Measurements from ENCODE around the gene FNBP1. TPM values are rescaled to one million over a fixed set of nuclear protein-coding genes. Genes with fewer than 3 reads are reported as not detected.
A peak's percentile ranks its signal among the peaks of the same experiment; 100 is the strongest.

The FNBP1 gene
- total and polyA plus RNA-seq, 7 donors = 12.5 to 172 (median 92.8) TPM

GRCh38 chr9:129848712-129849441, 194.1 kb downstream of the FNBP1 start:
- DNase-seq = no peak
- 88 to 89% methylated on average over 4 of the region's 4 CpGs for WGBS, 2 donors

GRCh38 chr9:129845373-129845772, 197.6 kb downstream of the FNBP1 start:
- no peak overlapping the region for H3K4me3 ChIP-seq
- TF ChIP-seq POLR2A (IDR thresholded peaks at IDR 0.05) (no peak), EP300 (IDR thresholded peaks at IDR 0.05) (no peak), CTCF (IDR thresholded peaks at IDR 0.05) (no peak), POLR2AphosphoS5 (IDR thresholded peaks at IDR 0.05) (no peak)
- H3K27ac ChIP-seq = no peak overlapping the region
- intact Hi-C loops (cut with DNase I) = no loop called here
- H3K36me3 ChIP-seq = peaks cover 0 to 10% (median 0%) of the 10 kb centered on the region in 4 donors
- 51 to 78% methylated on average over 2 of the region's 2 CpGs for WGBS, 2 donors
- H3K4me1 ChIP-seq = peaks cover 0 to 11% (median 9%) of the 10 kb centered on the region in 4 donors
- no peak for DNase-seq
- H3K9me3 ChIP-seq = no peaks in the 10 kb centered on the region
- H3K27me3 ChIP-seq = no peaks in the 10 kb centered on the region

More at GRCh38 chr9:129848712-129849441, 194.1 kb downstream of the FNBP1 start:
- peak overlapping the region in 2 of 4 donors; percentile 74 to 80 for H3K27ac ChIP-seq
- intact Hi-C loops (cut with DNase I) = no loop called here
- H3K4me3 ChIP-seq = no peak overlapping the region
- H3K9me3 ChIP-seq = no peaks in the 10 kb centered on the region
- TF ChIP-seq POLR2AphosphoS5 (IDR thresholded peaks at IDR 0.05) (no peak), EP300 (IDR thresholded peaks at IDR 0.05) (no peak), CTCF (IDR thresholded peaks at IDR 0.05) (no peak), POLR2A (IDR thresholded peaks at IDR 0.05) (no peak)
- H3K27me3 ChIP-seq = no peaks in the 10 kb centered on the region
- peaks cover 0 to 28% (median 20%) of the 10 kb centered on the region in 4 donors for H3K4me1 ChIP-seq
- peaks cover 14 to 31% (median 23%) of the 10 kb centered on the region in 4 donors for H3K36me3 ChIP-seq

GRCh38 chr9:129841071-129841470, 201.9 kb downstream of the FNBP1 start:
- H3K9me3 ChIP-seq = no peaks in the 10 kb centered on the region
- H3K27me3 ChIP-seq = no peaks in the 10 kb centered on the region
- WGBS, 2 donors = 72 to 85% methylated on average over 4 of the region's 4 CpGs
- no peak overlapping the region for H3K4me3 ChIP-seq
- H3K4me1 ChIP-seq = peaks cover 0 to 31% (median 25%) of the 10 kb centered on the region in 4 donors
- no peak for DNase-seq
- H3K36me3 ChIP-seq = no peaks in the 10 kb centered on the region
- no peak overlapping the region for H3K27ac ChIP-seq
- no peak for TF ChIP-seq EP300 (IDR thresholded peaks at IDR 0.05)
- TF ChIP-seq POLR2AphosphoS5 (IDR thresholded peaks at IDR 0.05) = no peak
- no peak for TF ChIP-seq CTCF (IDR thresholded peaks at IDR 0.05)
- no peak for TF ChIP-seq POLR2A (IDR thresholded peaks at IDR 0.05)
- intact Hi-C loops (cut with DNase I) = no loop called here

- H3K4me1 ChIP-seq = peaks cover 0 to 34% (median 27%) of the 10 kb centered on the region in 4 donors
- H3K9me3 ChIP-seq = no peaks in the 10 kb centered on the region
- H3K27me3 ChIP-seq = no peaks in the 10 kb centered on the region
- no peaks in the 10 kb centered on the region for H3K36me3 ChIP-seq
- 62 to 89% methylated on average over 8 of the region's 8 CpGs for WGBS, 2 donors
- DNase-seq = no peak
- H3K27ac ChIP-seq = no peak overlapping the region
- TF ChIP-seq POLR2A (IDR thresholded peaks at IDR 0.05) = no peak
- H3K4me3 ChIP-seq = no peak overlapping the region
- intact Hi-C loops (cut with DNase I) = no loop called here
Observed at GRCh38 chr9:129840034-129840433, 203.0 kb downstream of the FNBP1 start.

- no peak overlapping the region for H3K27ac ChIP-seq
Observed at GRCh38 chr9:129839324-129840023, 203.5 kb downstream of the FNBP1 start.

More at GRCh38 chr9:129839324-129840023, 203.5 kb downstream of the FNBP1 start:
- DNase-seq = no peak
- WGBS, 2 donors = 76 to 79% methylated on average over 10 of the region's 10 CpGs
- Histone ChIP-seq H3K9me3 (no peaks in the 10 kb centered on the region), H3K36me3 (no peaks in the 10 kb centered on the region), H3K4me1 (peaks cover 0 to 35% (median 29%) of the 10 kb centered on the region in 4 donors), H3K4me3 (no peak overlapping the region), H3K27me3 (no peaks in the 10 kb centered on the region)
- intact Hi-C loops (cut with DNase I) = no loop called here
- TF ChIP-seq POLR2AphosphoS5 (IDR thresholded peaks at IDR 0.05) = no peak
- no peak for TF ChIP-seq EP300 (IDR thresholded peaks at IDR 0.05)
- no peak for TF ChIP-seq POLR2A (IDR thresholded peaks at IDR 0.05)
- no peak for TF ChIP-seq CTCF (IDR thresholded peaks at IDR 0.05)

All from sigmoid colon (tissue), 7 donors.